ENCODE data around the gene KCNN4. TPM values are rescaled to one million over a fixed set of nuclear protein-coding genes. Genes with fewer than 3 reads are reported as not detected.
"Not testable (repeated sequence)": the region's sequence is repeated elsewhere in the genome, so short reads cannot be mapped to it uniquely, and the experiment has no call there.

The KCNN4 gene
- total and polyA plus RNA-seq, 2 experiments from 2014 or later, result 0.86 to 3.2 TPM

- no peaks in the 10 kb centered on the region for H3K36me3 Mint-ChIP-seq (ENCODE audit: low read depth)
Observed at GRCh38 chr19:43806848-43807247, 26.1 kb upstream of the KCNN4 start.

GRCh38 chr19:43806401-43806800, 25.6 kb upstream of the KCNN4 start:
- H3F3A ChIP-seq (replicated peaks; ENCODE audit: low read depth); H3K27ac ChIP-seq (ENCODE audit: low read depth); H3K36me3 Mint-ChIP-seq (ENCODE audit: low read depth); H2AFZ ChIP-seq; H4K20me1 ChIP-seq (replicated peaks; ENCODE audit: insufficient read depth); H3K4me2 ChIP-seq; H3K9me3 Mint-ChIP-seq; H3K4me3 ChIP-seq; H3K36me3 ChIP-seq (ENCODE audit: insufficient read depth); H3K4me1 Mint-ChIP-seq; H3K4me3 Mint-ChIP-seq; H3K79me2 ChIP-seq (replicated peaks; ENCODE audit: insufficient read depth); H3K27me3 ChIP-seq (ENCODE audit: insufficient read depth); DNase-seq (ENCODE audit: low spot score); ATAC-seq; H3K4me1 ChIP-seq (ENCODE audit: insufficient read depth); H3K9me2 ChIP-seq (ENCODE audit: insufficient read depth); H3K27ac Mint-ChIP-seq: not testable (repeated sequence)
- peaks cover 16% of the 10 kb centered on the region for H3K27me3 Mint-ChIP-seq (ENCODE audit: insufficient read depth, low read depth, poor library complexity)

More at GRCh38 chr19:43806848-43807247, 26.1 kb upstream of the KCNN4 start:
- Mint-ChIP-seq H3K4me1 (no peaks in the 10 kb centered on the region; the same call in 2 of the 3 replicates), H3K4me3 (no peak overlapping the region), H3K27me3 (ENCODE audit: insufficient read depth, low read depth, poor library complexity) (peaks cover 16% of the 10 kb centered on the region), H3K9me3 (no peaks in the 10 kb centered on the region; the same call in 2 of the 3 replicates), H3K27ac (no peak overlapping the region)
- ATAC-seq (no peak), DNase-seq (ENCODE audit: low spot score) (no peak)
- no peak for TF ChIP-seq ZNF462 (CRISPR knock-in tag; IDR thresholded peaks at IDR 0.05)
- TF ChIP-seq ETS1 (IDR thresholded peaks at IDR 0.05), result no peak
- Histone ChIP-seq H3K4me2 (no peak overlapping the region), H3K36me3 (ENCODE audit: insufficient read depth) (no peaks in the 10 kb centered on the region), H3K79me2 (replicated peaks; ENCODE audit: insufficient read depth) (no peaks in the 10 kb centered on the region), H3K9me2 (ENCODE audit: insufficient read depth) (0 out of 2 replicates have a peak, but pooled peaks cover 4% of the 10 kb centered on the region), H3K4me1 (ENCODE audit: insufficient read depth) (no peaks in the 10 kb centered on the region), H3F3A (replicated peaks; ENCODE audit: low read depth) (no peaks in the 10 kb centered on the region), H3K27ac (ENCODE audit: low read depth) (no peak overlapping the region), H4K20me1 (replicated peaks; ENCODE audit: insufficient read depth) (no peaks in the 10 kb centered on the region), H3K4me3 (no peak overlapping the region), H2AFZ (no peak overlapping the region), H3K27me3 (ENCODE audit: insufficient read depth) (no peaks in the 10 kb centered on the region)
